H1 (cell line): ENCODE results near the gene PYCARD. TPM values are rescaled to one million over a fixed set of nuclear protein-coding genes. Genes with fewer than 3 reads are reported as not detected.

ENCODE experiments used
- CTCF ChIA-PET: fragments of 300-600 bp; sonication (Branson Sonifier 250); formaldehyde crosslinking; loops from one replicate; lab custom pipeline; 2021; ENCODE audit not compliant: partially characterized antibody; lab: Charles Lee
- POLR2A ChIA-PET: fragments of 300-600 bp; sonication (Branson Sonifier 250); formaldehyde crosslinking; loops from one replicate; lab custom pipeline; 2021; ENCODE audit warnings: inconsistent platforms; ENCODE audit not compliant: partially characterized antibody; lab: Charles Lee
- DNase-seq, 2 experiments: peaks; one replicate each; pipeline versions ENCODE4 v3.0.0 to v3.0.0-alpha.2; 2010 to 2022; ENCODE audit warnings: low spot score in 2 of 2, low read depth in 1 of 2, mixed read lengths in 1 of 2
- FAIRE-seq: peaks from 2 replicates; lab custom pipeline; 2011; peaks lifted over from hg19 to GRCh38; lab: Jason Lieb, UNC
- H2AFZ ChIP-seq: 2 replicates; pipeline ENCODE4 v1.8.1; 2012; ENCODE audit warnings: low read length, inconsistent platforms
- H2AK5ac ChIP-seq: 2 replicates; pipeline ENCODE4 v1.6.1; 2013; ENCODE audit warnings: low read depth, low read length
- H2BK120ac ChIP-seq: replicated peaks from 2 replicates; pipeline ENCODE3; 2013; ENCODE audit warnings: low read depth, low read length, inconsistent platforms
- H2BK12ac ChIP-seq: 2 replicates; pipeline ENCODE4 v1.6.1; 2013; ENCODE audit warnings: low read depth, low read length
- H2BK15ac ChIP-seq: 2 replicates; pipeline ENCODE4 v1.6.1; 2013; ENCODE audit warnings: low read length
- H2BK20ac ChIP-seq: 2 replicates; pipeline ENCODE4 v1.6.1; 2013; ENCODE audit warnings: low read length
- H2BK5ac ChIP-seq: 2 replicates; pipeline ENCODE4 v1.6.1; 2013; ENCODE audit warnings: low read depth, low read length
- H3K14ac ChIP-seq: 2 replicates; pipeline ENCODE4 v1.6.1; 2013; ENCODE audit warnings: inconsistent platforms; ENCODE audit not compliant: insufficient read length
- H3K18ac ChIP-seq: 2 replicates; pipeline ENCODE4 v1.6.1; 2013; ENCODE audit warnings: low read length; ENCODE audit errors: extremely low read depth
- H3K23ac ChIP-seq: 2 replicates; pipeline ENCODE4 v1.6.1; 2013; ENCODE audit warnings: inconsistent platforms; ENCODE audit not compliant: insufficient read length
- H3K23me2 ChIP-seq: 2 replicates; pipeline ENCODE4 v1.6.1; 2013; ENCODE audit warnings: low read depth, low read length
- H3K27ac ChIP-seq: 2 replicates; pipeline ENCODE4 v1.6.1; 2011; ENCODE audit warnings: low read depth, low read length, inconsistent platforms
- H3K27me3 ChIP-seq, 4 experiments: replicated peaks in 1 of 4; 1 replicate in 1 of 4; 2 replicates in 3 of 4; pipeline versions ENCODE4 v1.6.1 to v1.8.1; 2011 to 2013; ENCODE audit warnings: low read length in 3 of 4, mild to moderate bottlenecking in 3 of 4, inconsistent platforms in 2 of 4, mixed read lengths in 2 of 4, moderate library complexity in 1 of 4; ENCODE audit not compliant: control insufficient read depth in 3 of 4, insufficient read depth in 3 of 4; ENCODE audit errors: extremely low read depth in 1 of 4
- H3K36me3 ChIP-seq, 4 experiments: 2 replicates each; pipeline versions ENCODE4 v1.6.1 to v1.8.1; 2011 to 2013; ENCODE audit warnings: mild to moderate bottlenecking in 4 of 4, low read length in 3 of 4, moderate library complexity in 2 of 4, control low read depth in 1 of 4, inconsistent platforms in 1 of 4; ENCODE audit not compliant: insufficient read depth in 4 of 4, control insufficient read depth in 2 of 4
- H3K4ac ChIP-seq: replicated peaks from 2 replicates; pipeline ENCODE3; 2013; ENCODE audit warnings: low read length, low read depth, mixed read lengths, inconsistent platforms; ENCODE audit not compliant: insufficient read length
- H3K4me1 ChIP-seq, 4 experiments: replicated peaks in 1 of 4; 1 replicate in 1 of 4; 2 replicates in 3 of 4; pipeline versions ENCODE4 v1.6.1 to v1.8.1; 2011 to 2013; ENCODE audit warnings: low read length in 3 of 4, inconsistent platforms in 2 of 4, mixed read lengths in 1 of 4; ENCODE audit not compliant: insufficient read depth in 4 of 4, control insufficient read depth in 3 of 4
- H3K4me2 ChIP-seq, 2 experiments: 2 replicates each; pipeline versions ENCODE4 v1.6.1 to v1.8.1; 2011 to 2013; ENCODE audit warnings: low read depth in 2 of 2, low read length in 2 of 2, control low read depth in 1 of 2, inconsistent platforms in 1 of 2, mild to moderate bottlenecking in 1 of 2; ENCODE audit not compliant: insufficient read depth in 1 of 2
- H3K4me3 ChIP-seq, 4 experiments: fragments of 200-600, 300-600 bp in 1 of 4; sonication (generic), shearing (Covaris generic), sonication (Bioruptor Twin) in 1 of 4; 2 replicates each; pipeline versions ENCODE4 v1.5.1 to v1.8.1; 2011 to 2016; ENCODE audit warnings: low read length in 4 of 4, low read depth in 3 of 4, control low read depth in 2 of 4, inconsistent platforms in 2 of 4, mild to moderate bottlenecking in 2 of 4, mixed read lengths in 1 of 4, moderate library complexity in 1 of 4; ENCODE audit not compliant: insufficient read depth in 2 of 4; ENCODE audit errors: extremely low read depth in 1 of 4
- H3K56ac ChIP-seq: replicated peaks from 2 replicates; pipeline ENCODE3; 2013; ENCODE audit warnings: low read depth, mild to moderate bottlenecking, mixed read lengths, low read length, inconsistent platforms; ENCODE audit not compliant: insufficient read length
- H3K79me1 ChIP-seq: 2 replicates; pipeline ENCODE4 v1.6.1; 2013; ENCODE audit warnings: low read depth, low read length, control low read depth
- H3K79me2 ChIP-seq, 2 experiments: 2 replicates each; pipeline versions ENCODE4 v1.6.1 to v1.8.1; 2012 to 2013; ENCODE audit warnings: low read length in 2 of 2, mild to moderate bottlenecking in 2 of 2, inconsistent platforms in 1 of 2; ENCODE audit not compliant: insufficient read depth in 2 of 2, control insufficient read depth in 1 of 2
- H3K9ac ChIP-seq, 4 experiments: replicated peaks in 1 of 4; 1 replicate in 1 of 4; 2 replicates in 3 of 4; pipeline versions ENCODE4 v1.6.1 to v1.8.1; 2011 to 2013; ENCODE audit warnings: low read depth in 3 of 4, low read length in 3 of 4, control low read depth in 2 of 4, mild to moderate bottlenecking in 2 of 4, moderate library complexity in 2 of 4, inconsistent platforms in 1 of 4; ENCODE audit errors: extremely low read depth in 1 of 4
- H3K9me3 ChIP-seq, 2 experiments: 2 replicates each; pipeline versions ENCODE4 v1.6.1 to v1.8.1; 2012 to 2013; ENCODE audit warnings: mild to moderate bottlenecking in 2 of 2, moderate library complexity in 2 of 2, control low read depth in 1 of 2, inconsistent platforms in 1 of 2, low read depth in 1 of 2, low read length in 1 of 2, mixed read lengths in 1 of 2; ENCODE audit not compliant: insufficient read depth in 2 of 2
- H4K20me1 ChIP-seq, 2 experiments: replicated peaks in 1 of 2; 2 replicates each; pipeline versions ENCODE3 to v1.8.1; 2011 to 2013; ENCODE audit warnings: inconsistent platforms in 2 of 2, low read length in 2 of 2, mild to moderate bottlenecking in 1 of 2; ENCODE audit not compliant: insufficient read depth in 2 of 2, control insufficient read depth in 1 of 2
- H4K5ac ChIP-seq: 2 replicates; pipeline ENCODE4 v1.6.1; 2013; ENCODE audit warnings: low read length, low read depth, mixed read lengths, inconsistent platforms; ENCODE audit not compliant: insufficient read length
- H4K8ac ChIP-seq: 2 replicates; pipeline ENCODE4 v1.8.0; 2013; ENCODE audit warnings: mild to moderate bottlenecking, moderate library complexity, low read length, inconsistent platforms; ENCODE audit not compliant: insufficient read depth; ENCODE audit errors: extremely low read depth
- H4K91ac ChIP-seq: replicated peaks from 2 replicates; pipeline ENCODE3; 2013; ENCODE audit warnings: low read length, mixed read lengths, inconsistent platforms; ENCODE audit not compliant: insufficient read length
- ASH2L ChIP-seq: fragments of 200-600, 300-600 bp; sonication (generic); IDR thresholded peaks from one replicate; pipeline ENCODE4 v1.7.1; 2017; ENCODE audit warnings: low read length
- BACH1 ChIP-seq: IDR thresholded peaks from 2 replicates; pipeline ENCODE4 v1.6.1; 2012; ENCODE audit warnings: low read length, improper control_type of control experiment
- CBX8 ChIP-seq: fragments of 300-800, 300-1000 bp; sonication (generic); IDR thresholded peaks from 2 replicates; pipeline ENCODE4 v1.7.1; 2016; ENCODE audit warnings: low read depth, low read length, borderline replicate concordance
- CHD1 ChIP-seq: IDR thresholded peaks from 2 replicates; pipeline ENCODE4 v1.6.1; 2012; ENCODE audit warnings: low read depth, low read length, improper control_type of control experiment
- HDAC2 ChIP-seq, 2 experiments: fragments of 300-600 bp in 1 of 2; sonication (generic) in 1 of 2; IDR thresholded peaks; 2 replicates each; pipeline ENCODE4 v1.6.1; 2011 to 2012; ENCODE audit warnings: low read depth in 2 of 2, low read length in 2 of 2, mild to moderate bottlenecking in 2 of 2, moderate library complexity in 2 of 2, borderline replicate concordance in 1 of 2, inconsistent platforms in 1 of 2
- KDM1A ChIP-seq: fragments of 200-600, 300-600 bp; sonication (generic); IDR thresholded peaks from 2 replicates; pipeline ENCODE4 v1.7.1; 2016; ENCODE audit warnings: mild to moderate bottlenecking, low read length, borderline replicate concordance
- KDM4A ChIP-seq: IDR thresholded peaks from one replicate; pipeline ENCODE4 v1.7.1; 2012; ENCODE audit warnings: low read depth, mild to moderate bottlenecking, moderate library complexity, low read length, inconsistent platforms; ENCODE audit not compliant: severe bottlenecking
- PHF8 ChIP-seq: fragments of 200-600 bp; sonication (generic); conservative IDR thresholded peaks from 2 replicates; pipeline ENCODE4 v1.7.1; 2012; ENCODE audit warnings: low read depth, mild to moderate bottlenecking, inconsistent platforms, low read length, moderate library complexity
- SIN3A ChIP-seq, 2 experiments: IDR thresholded peaks in 1 of 2; conservative IDR thresholded peaks in 1 of 2; 2 replicates each; pipeline ENCODE4 v1.6.1; 2011 to 2012; ENCODE audit warnings: low read length in 2 of 2, improper control_type of control experiment in 1 of 2, low read depth in 1 of 2, mild to moderate bottlenecking in 1 of 2
- TBP ChIP-seq: IDR thresholded peaks from 2 replicates; pipeline ENCODE4 v1.6.1; 2011; ENCODE audit warnings: low read depth, low read length, improper control_type of control experiment
- TEAD4 ChIP-seq: IDR thresholded peaks from 2 replicates; pipeline ENCODE4 v1.6.1; 2012; ENCODE audit warnings: low read depth, low read length, inconsistent platforms, mixed read lengths
- WGBS, 2 experiments: shearing (Covaris generic) in 1 of 2; methylation state at CpG; one replicate each; pipeline versions ENCODE4 v1.1.6 to v1.1.7; 2013 to 2015; ENCODE audit warnings: low lambda C conversion rate in 2 of 2, mixed read lengths in 2 of 2, inconsistent platforms in 1 of 2, low coverage in 1 of 2, missing lambda C conversion rate in 1 of 2; ENCODE audit not compliant: insufficient replicate concordance in 2 of 2, insufficient coverage in 1 of 2, insufficient read length in 1 of 2; ENCODE audit errors: extremely low coverage in 1 of 2, missing lambda C conversion rate in 1 of 2; 5-methylcytosine and 5-hydroxymethylcytosine counted together
- polyA plus RNA-seq, 7 experiments: library from polyadenylated mRNA; depleted of rRNA in 3 of 7; stranded (reverse) in 5 of 7; unstranded in 2 of 7; fragments of >200 nt in 5 of 7; fragments of 200-250 nt in 2 of 7; gene quantifications; 1 replicate in 5 of 7; 2 replicates in 1 of 7; 4 replicates in 1 of 7; pipeline versions ENCODE4 v1.2.1 to v1.2.3, GENCODE V29; 2011 to 2013; ENCODE audit warnings: missing spikeins in 2 of 7, mixed read lengths in 2 of 7
- total RNA-seq: library from RNA; stranded (reverse); fragmentation: NEBNext Ultra II Directional; extraction: Animal tissue kit (Norgen Biotek cat#: 25700); gene quantifications from 2 replicates; pipeline ENCODE4 v1.2.1, GENCODE V29; 2021

The PYCARD gene
- total and polyA plus RNA-seq, 2 of the 8 experiments (the other 6 are each of a cell fraction or from before 2014, with no cell fraction given) = 29.9 to 77.9 TPM

DNA sequence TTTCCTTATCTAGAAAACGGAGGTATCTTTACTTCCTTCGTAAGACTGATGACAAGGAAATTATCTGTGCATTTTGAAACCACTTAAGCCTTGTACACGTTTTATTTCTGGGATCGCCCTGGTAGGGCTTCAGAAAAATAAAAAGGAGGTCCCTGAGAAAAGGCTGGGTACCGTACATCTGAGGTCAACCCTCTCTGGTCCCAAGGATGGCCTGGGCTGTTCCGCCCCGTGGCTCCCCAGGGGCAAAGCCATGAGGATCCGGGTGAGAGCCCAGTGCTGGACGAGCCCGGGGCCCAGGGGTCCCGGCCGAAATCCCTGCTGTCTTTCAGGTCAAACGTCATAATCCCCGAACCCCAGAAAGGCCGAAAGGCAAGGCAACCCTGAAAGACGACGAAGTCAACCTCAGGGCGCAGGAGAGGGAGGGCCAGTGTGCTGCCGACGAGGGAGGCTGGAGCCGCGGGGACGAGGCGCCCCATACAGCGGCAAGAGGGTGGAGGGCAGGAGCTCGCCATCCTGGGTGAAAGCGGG lies 23.3 kb downstream of the PYCARD start:
- no peak for DNase-seq
- Histone ChIP-seq H4K8ac (peak overlapping the region; percentile 96; the same call in 1 of the 2 replicates), H3K4me1 (peaks cover 0 to 7% (median 2%) of the 10 kb centered on the region in 4 experiments; a peak in 5 of 7 replicates), H2AFZ (no peak overlapping the region), H2BK20ac (no peak overlapping the region), H3K4me3 (peak overlapping the region; percentile 69 to 96 (median 86)), H3K79me2 (peaks cover 37 to 48% of the 10 kb centered on the region in 2 experiments), H3K23ac (no peak overlapping the region), H2BK12ac (peak overlapping the region; percentile 90; the same call in 1 of the 2 replicates), H3K18ac (peak overlapping the region; percentile 89), H3K79me1 (peaks cover 8% of the 10 kb centered on the region), H4K91ac (peak overlapping the region; percentile 83), H3K9ac (peak overlapping the region; percentile 36 to 99 (median 95)), H2AK5ac (peak overlapping the region; percentile 32; the same call in 1 of the 2 replicates), H4K5ac (peak overlapping the region; percentile 79), H2BK120ac (peak overlapping the region; percentile 75), H3K4ac (peak overlapping the region; percentile 99), H3K27me3 (no peaks in the 10 kb centered on the region), H3K14ac (peak overlapping the region; percentile 96), H3K9me3 (no peaks in the 10 kb centered on the region), H2BK5ac (peak overlapping the region; percentile 100), H3K56ac (peak overlapping the region; percentile 88), H2BK15ac (peak overlapping the region; percentile 97; the same call in 1 of the 2 replicates), H3K27ac (peak overlapping the region; percentile 99), H3K36me3 (peaks cover 14 to 27% (median 21%) of the 10 kb centered on the region in 4 experiments), H3K4me2 (peak overlapping the region; percentile 92 to 93), H3K23me2 (peaks cover 14% of the 10 kb centered on the region; the same call in 1 of the 2 replicates), H4K20me1 (peaks cover 29 to 32% of the 10 kb centered on the region in 2 experiments)
- 7% methylated on average over 19 of the region's 27 CpGs; no CpG with 5 or more reads in 1 of the 2 experiments for WGBS, 2 experiments
- ChIA-PET POLR2A (interaction anchor here (0.5 to 6.5 kb wide), 49 partner anchors 7 to 535 kb away, joined by 3 to 272 read pairs (median 9); partner anchors contain the start of genes ARMC5, COX6A2, HSD3B7 and KAT8), CTCF (no interaction called here)
- no peak for FAIRE-seq
- TF ChIP-seq TEAD4 (no peak), PHF8 (peak; percentile 43), HDAC2 (IDR thresholded peaks at IDR 0.05; ENCODE audit: borderline replicate concordance in 1 of 2, low read depth in 2 of 2, low read length in 2 of 2) (0 out of 4 replicates have a peak, but pooled peaks have one; percentile 12 to 65), TBP (no peak), SIN3A (conservative IDR thresholded peaks at IDR 0.05 in 1 of 2, IDR thresholded peaks at IDR 0.05 in 1 of 2; ENCODE audit: low read depth in 1 of 2, low read length in 2 of 2) (peak in 1 of 2 experiments; percentile 21; a peak in 1 of 4 replicates), ASH2L (no peak), KDM4A (peak; percentile 16), BACH1 (peak; percentile 57; the same call in 1 of the 2 replicates), CBX8 (no peak), CHD1 (no peak), KDM1A (0 out of 2 replicates have a peak, but pooled peaks have one; percentile 31)
